Measurements from ENCODE around the gene BIRC7.

The BIRC7 gene, protein sequence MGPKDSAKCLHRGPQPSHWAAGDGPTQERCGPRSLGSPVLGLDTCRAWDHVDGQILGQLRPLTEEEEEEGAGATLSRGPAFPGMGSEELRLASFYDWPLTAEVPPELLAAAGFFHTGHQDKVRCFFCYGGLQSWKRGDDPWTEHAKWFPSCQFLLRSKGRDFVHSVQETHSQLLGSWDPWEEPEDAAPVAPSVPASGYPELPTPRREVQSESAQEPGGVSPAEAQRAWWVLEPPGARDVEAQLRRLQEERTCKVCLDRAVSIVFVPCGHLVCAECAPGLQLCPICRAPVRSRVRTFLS

DNA sequence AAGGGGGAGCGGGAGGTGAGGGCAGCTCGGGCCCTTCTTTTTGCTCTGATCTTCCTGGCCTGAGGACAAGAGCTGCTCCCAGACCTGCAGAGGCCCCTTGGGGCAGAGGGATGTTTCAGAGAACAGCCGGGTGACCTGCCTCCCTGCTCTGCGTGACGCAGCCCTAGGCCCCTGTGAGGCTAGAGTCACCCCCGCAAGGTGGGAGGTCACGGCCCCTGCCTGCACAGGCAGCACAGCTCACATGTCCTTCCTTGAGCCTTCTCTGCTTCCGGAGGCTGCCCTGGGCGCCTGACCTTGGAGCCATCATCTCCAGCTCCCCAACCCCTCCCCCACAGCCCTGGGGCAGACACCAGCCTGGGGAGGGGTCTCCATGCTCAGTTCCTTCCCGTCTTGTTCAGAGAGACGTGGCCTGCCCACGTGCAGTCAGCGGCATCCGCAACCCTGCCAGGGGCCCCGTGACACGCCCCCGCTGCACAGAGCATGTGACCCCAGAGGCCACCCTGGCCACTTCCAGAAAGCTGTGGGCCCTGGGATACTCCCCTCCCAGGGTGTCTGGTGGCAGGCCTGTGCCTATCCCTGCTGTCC is at the start of gene BIRC7:
Gene BIRC7 (plus strand): TSS at position 507 of the 585 bp plus-strand sequence. CDS start 192 bp downstream, outside the sequence.
- in situ Hi-C loops (cut with HindIII; ENCODE audit: low pct_ligation_motif_present, low pct_unique_long_range_greater_than_20kb, low sequenced_read_pairs): no loop called here
- no peak for DNase-seq

GRCh38 chr20:63186084-63186483 is 49.6 kb upstream of the BIRC7 start:
- in situ Hi-C loops (cut with HindIII; ENCODE audit: low pct_ligation_motif_present, low pct_unique_long_range_greater_than_20kb, low sequenced_read_pairs): no loop called here
- no peak for DNase-seq

GRCh38 chr20:63186528-63187316 is 49.0 kb upstream of the BIRC7 start:
- in situ Hi-C loops (cut with HindIII; ENCODE audit: low pct_ligation_motif_present, low pct_unique_long_range_greater_than_20kb, low sequenced_read_pairs): no loop called here
- DNase-seq: peak; percentile 16

DNA sequence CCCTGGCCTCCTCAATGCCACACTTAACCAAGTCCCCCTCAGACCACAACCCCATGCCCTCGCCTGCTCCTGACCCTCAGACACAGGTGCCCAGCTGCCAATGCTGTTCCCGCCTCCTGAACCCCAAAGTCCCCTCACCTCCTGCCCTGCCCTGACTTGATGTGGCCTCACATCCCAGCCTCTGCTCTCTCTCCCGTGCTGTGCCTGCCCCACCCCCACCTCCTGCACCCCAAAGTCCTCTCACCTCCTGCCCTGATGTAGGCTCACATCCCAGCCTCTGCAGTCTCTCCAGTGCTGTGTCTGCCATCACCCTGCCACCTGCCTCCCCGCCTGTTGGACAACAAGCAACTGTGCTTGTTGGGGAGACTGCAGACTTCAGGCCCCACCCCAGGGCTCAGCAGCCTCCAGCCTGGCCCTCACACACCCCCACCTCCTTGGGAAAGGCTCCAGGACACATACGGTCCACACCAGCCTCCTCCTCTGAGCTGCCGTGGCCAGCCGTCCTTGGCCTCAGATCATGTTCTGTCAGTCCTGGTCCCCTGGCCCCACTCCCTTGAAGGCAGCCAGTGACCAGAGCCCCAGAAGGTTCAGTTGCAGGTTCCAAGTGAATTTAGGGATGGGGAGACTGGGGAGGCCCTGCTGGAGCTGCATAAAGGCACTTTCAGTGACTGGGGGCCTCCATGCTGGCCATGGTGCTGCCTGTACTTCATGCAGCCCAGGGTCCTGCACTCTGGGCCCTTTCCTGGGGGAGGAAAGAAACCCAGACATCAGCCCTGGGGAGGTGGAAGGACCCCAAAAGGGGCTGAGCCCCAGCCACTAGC is 48.2 kb upstream of the BIRC7 start:
- DNase-seq: no peak
- in situ Hi-C loops (cut with HindIII; ENCODE audit: low pct_ligation_motif_present, low pct_unique_long_range_greater_than_20kb, low sequenced_read_pairs): no loop called here

DNA sequence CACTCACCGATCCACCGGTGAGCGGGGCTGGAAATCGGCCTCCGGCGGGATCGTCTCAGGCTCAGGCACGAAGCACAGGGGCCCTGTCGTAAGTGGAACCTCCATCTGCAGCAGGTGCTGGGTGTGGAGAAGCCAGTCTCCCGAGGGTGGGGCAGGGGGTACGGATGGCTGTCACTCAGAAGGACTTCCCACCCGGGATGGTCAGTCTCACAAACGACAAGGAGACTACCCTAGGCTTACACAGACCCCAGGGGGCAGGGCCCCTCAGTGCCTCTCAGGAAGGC is 47.6 kb upstream of the BIRC7 start:
- in situ Hi-C loops (cut with HindIII; ENCODE audit: low pct_ligation_motif_present, low pct_unique_long_range_greater_than_20kb, low sequenced_read_pairs): no loop called here
- no peak for DNase-seq

- no peak for DNase-seq
- in situ Hi-C loops (cut with HindIII; ENCODE audit: low pct_ligation_motif_present, low pct_unique_long_range_greater_than_20kb, low sequenced_read_pairs): no loop called here
Measured at GRCh38 chr20:63188641-63189321, 46.9 kb upstream of the BIRC7 start.

DNA sequence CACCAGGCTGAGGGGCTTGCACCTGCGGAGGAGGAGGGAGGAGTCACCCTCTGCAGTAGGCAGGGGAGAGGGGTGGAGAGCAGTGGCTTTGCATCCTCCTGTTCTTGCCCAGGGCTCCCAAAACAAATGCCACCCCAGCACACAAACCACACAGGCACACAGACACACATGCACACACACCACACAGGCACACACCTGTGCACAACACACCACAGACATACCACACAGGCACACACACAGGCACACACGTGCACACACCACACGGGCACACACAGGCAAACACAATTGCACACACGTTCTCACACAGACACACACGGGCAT is 46.4 kb upstream of the BIRC7 start:
- in situ Hi-C loops (cut with HindIII; ENCODE audit: low pct_ligation_motif_present, low pct_unique_long_range_greater_than_20kb, low sequenced_read_pairs): no loop called here
- no peak for DNase-seq

DNA sequence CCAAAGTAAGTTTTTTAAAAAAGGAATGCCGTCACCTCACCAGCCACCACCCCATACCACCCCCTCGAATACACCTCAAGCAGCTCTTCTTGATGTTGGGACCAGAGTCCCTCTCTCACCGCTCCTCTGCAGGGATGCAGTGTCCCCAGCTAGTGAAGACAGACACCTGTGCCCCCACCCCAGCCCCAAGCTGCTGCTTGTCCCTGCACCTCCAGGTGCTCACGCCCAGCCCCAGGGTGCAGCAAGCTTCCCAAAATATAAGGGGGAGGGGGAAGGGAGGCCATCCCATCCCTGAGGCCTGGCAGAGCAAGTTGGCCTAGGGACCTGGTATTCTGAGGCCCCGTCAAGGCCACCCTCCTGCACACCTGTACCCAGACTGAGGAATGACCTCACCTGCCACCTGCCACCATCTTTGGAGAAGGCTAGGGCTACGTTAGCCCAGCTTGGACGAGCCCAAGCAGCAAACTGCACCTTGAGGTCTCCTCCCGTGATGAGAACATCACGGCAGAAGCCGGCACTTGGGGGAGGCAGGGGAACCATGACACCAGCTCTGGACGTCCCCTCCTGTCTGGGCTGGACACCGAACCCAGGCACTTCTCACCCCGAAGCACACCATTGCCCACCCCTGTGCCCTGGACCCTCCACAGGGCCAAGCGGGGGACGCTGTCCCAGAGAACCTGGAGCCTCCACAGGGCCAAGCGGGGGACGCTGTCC is 45.7 kb upstream of the BIRC7 start:
- in situ Hi-C loops (cut with HindIII; ENCODE audit: low pct_ligation_motif_present, low pct_unique_long_range_greater_than_20kb, low sequenced_read_pairs): loop anchor here (10.0 kb wide), 1 partner anchor 125 kb away; no protein-coding TSS in a partner anchor
- DNase-seq: no peak

DNA sequence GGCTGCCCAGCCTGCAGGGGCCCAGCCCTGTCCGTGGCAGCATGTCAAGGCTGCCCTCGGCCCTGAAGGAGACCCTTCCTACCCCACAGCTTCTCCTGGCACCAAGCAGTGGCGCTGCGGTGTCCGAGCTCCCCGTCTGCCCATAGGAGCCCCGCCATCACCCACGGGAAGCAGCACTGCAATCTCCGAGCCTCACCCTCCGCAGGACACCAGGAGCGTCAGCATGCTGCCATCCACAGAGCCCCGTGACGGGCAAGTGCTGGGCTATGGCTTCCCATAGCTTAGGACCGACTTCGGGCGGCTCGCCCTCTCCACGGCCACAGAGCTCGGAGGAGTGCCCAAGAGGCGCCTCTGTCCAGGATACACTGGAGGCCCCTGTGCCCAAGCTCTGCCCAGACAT is 44.9 kb upstream of the BIRC7 start:
- no peak for DNase-seq
- in situ Hi-C loops (cut with HindIII; ENCODE audit: low pct_ligation_motif_present, low pct_unique_long_range_greater_than_20kb, low sequenced_read_pairs): loop anchor here (10.0 kb wide), 1 partner anchor 126 kb away; no protein-coding TSS in a partner anchor

DNA sequence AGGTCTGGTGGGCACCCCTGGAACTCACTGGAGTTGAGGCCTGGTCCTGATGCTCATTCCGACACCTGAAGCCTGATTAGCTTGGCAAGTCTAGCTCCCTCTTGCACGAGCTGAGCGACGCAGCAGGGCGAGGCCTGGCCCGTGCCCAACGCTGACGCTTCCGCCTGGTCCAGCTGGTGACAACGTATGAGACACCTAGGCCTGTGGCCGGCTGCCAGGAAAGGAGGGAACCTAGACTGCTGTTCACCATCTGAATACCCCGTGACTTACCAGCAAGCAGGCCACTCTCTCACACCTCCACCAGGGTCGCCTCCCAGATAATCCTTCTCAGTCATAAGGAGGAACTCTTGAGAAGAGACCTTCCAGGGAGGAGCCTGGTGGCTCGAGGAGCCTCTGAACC is 44.3 kb upstream of the BIRC7 start:
- DNase-seq: no peak
- in situ Hi-C loops (cut with HindIII; ENCODE audit: low pct_ligation_motif_present, low pct_unique_long_range_greater_than_20kb, low sequenced_read_pairs): loop anchor here (10.0 kb wide), 1 partner anchor 127 kb away; no protein-coding TSS in a partner anchor

DNA sequence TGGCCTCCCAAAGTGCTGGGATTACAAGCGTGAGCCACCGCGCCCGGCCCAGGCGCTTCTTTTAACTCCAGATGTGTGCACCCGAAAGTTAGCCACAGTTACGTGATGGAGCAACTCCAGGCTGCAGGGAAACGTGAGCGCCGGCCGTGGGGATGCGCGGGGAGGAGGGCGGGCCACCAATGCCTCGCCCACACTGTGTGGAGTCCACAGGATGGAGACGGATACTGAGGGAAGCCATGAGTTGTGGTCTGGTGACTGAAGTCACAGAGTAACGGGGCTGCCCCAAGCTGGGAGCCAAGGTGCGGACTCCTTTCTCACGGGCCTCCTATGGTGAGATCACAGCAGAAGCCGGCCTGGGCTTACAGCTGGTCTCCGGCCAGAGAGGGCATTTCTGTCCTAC is 43.0 kb upstream of the BIRC7 start:
- in situ Hi-C loops (cut with HindIII; ENCODE audit: low pct_ligation_motif_present, low pct_unique_long_range_greater_than_20kb, low sequenced_read_pairs): loop anchor here (10.0 kb wide), 1 partner anchor 128 kb away; no protein-coding TSS in a partner anchor
- no peak for DNase-seq

DNA sequence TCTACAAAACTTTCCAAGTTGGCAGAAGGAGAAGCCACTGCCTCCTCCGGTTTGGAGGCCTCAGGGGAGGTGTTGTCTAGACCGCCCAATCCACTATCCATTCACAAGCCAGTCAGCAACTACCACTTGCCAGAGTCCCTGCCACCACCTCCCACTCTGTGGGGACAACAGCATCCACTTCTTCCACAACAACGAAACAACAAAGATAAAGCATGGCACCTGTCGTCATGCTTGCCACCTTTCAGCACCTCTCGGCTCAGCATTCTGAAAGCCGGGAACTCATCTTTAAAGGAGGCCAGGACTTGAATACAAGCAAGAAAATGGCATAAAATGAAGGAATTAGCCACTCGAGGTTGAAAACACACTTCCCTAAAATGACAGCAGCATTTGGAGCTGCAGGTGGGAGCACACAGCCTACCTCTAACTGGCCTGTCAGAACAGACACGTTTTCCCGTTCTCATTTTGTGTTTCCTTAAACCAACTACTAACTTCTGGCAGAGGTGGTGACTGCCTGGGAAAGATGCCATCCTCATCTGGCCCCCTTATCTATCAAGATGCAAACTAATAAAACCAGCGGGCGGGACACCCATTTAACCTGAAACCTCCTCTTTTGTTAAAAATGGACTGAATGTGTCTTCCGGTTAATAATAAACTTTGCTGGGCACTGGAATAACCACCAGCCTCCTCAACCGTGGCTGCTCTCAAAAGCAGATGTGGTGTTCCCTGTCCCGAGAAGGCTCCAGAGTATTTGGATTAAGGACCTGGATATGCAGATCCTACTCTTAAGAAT is 41.5 kb upstream of the BIRC7 start:
- peak; percentile 39 for DNase-seq
- in situ Hi-C loops (cut with HindIII; ENCODE audit: low pct_ligation_motif_present, low pct_unique_long_range_greater_than_20kb, low sequenced_read_pairs): loop anchor here (10.0 kb wide), 1 partner anchor 129 kb away; no protein-coding TSS in a partner anchor

DNA sequence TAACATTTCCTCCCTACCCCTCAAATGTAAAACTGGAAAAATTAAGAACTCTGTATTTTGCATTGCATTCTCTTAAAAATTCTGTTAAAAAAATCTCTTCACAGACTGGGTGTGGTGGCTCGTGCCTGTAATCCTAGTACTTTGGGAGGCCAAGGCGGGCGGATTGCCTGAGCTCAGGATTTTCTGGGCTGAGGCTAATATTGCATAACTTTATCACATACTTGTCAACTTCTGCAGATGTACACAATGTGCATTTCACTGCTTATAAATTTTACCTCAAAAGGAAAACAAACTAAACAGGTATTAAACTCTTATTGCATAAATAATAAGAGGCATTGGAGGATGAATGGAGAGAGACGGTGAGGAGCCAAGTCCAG is 40.9 kb upstream of the BIRC7 start:
- in situ Hi-C loops (cut with HindIII; ENCODE audit: low pct_ligation_motif_present, low pct_unique_long_range_greater_than_20kb, low sequenced_read_pairs): loop anchor here (10.0 kb wide), 1 partner anchor 130 kb away; no protein-coding TSS in a partner anchor
- no peak for DNase-seq

DNA sequence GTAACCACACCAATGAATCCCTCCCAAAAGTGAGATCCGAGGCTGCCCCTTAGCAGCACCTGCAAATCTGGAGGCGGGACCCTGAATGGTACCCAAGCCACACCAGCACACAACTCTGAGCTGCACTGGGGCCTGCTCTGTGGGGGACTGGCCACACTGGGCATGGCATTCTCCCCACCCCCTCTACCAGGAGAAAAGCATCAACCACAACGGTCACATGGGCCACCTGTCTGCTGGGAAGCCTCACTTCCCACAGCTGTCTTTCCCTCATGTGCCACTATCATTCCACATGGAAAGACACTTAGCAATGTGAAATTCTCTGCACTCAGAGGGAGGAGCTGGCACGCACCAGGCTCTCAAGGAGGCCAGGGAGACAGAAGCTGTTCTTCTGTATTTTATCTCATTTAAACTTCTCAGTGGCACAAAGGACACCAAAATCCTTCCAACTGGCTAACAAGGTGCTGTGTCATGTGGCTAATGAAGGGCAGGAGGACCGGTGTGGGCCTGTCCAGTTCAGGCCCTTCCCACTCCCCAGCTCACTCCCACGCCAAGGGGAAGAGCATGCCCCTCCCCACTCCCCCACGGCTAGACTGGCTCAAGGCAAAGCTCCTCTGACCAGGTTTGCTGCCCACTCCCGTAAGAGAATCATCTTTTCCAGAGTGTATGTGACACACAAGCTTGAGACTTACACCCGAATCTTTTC is 38.8 kb upstream of the BIRC7 start:
- DNase-seq: no peak
- in situ Hi-C loops (cut with HindIII; ENCODE audit: low pct_ligation_motif_present, low pct_unique_long_range_greater_than_20kb, low sequenced_read_pairs): loop anchor here (10.0 kb wide), 1 partner anchor 132 kb away; no protein-coding TSS in a partner anchor

DNA sequence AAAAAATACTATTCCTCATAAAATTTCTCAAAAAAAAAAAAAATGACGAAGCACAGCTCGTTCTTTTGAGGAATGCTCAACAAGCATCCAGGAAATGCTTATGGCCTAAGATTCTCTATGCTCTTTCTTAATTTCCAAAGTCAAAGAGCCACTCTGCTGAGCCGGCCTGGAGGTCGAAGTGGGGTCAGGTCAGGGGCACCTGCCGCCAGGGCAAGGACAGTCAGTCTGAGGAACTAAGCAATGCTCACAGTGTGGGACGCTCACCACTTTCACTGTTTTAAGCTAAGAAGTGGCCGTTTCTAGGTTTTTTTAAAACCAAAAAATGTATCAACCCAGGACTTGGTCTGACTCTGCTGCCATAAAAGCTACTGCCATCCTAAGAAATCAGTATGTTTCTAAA is 37.1 kb upstream of the BIRC7 start:
- in situ Hi-C loops (cut with HindIII; ENCODE audit: low pct_ligation_motif_present, low pct_unique_long_range_greater_than_20kb, low sequenced_read_pairs): loop anchor here (10.0 kb wide), 1 partner anchor 134 kb away; no protein-coding TSS in a partner anchor

GRCh38 chr20:63202021-63202420 is 33.7 kb upstream of the BIRC7 start:
- in situ Hi-C loops (cut with HindIII; ENCODE audit: low pct_ligation_motif_present, low pct_unique_long_range_greater_than_20kb, low sequenced_read_pairs): no loop called here
- no peak for DNase-seq

More for the DNA sequence above, 37.1 kb upstream of the BIRC7 start:
- DNase-seq: no peak

Data from ACHN (cell line).